HG03159 (cell line): Measurements from ENCODE around the gene PRAME.
"Not testable (repeated sequence)": the region's sequence is repeated elsewhere in the genome, so short reads cannot be mapped to it uniquely, and the experiment has no call there.

Experiments used
- ATAC-seq: cut with Tn5 transposase; IDR thresholded peaks from one replicate; pipeline ENCODE4 v1.9.1; 2021; ENCODE audit warnings: mild to moderate bottlenecking, moderate library complexity; ENCODE audit not compliant: unreplicated experiment

PRAME gene

GRCh38 chr22:22523494-22523893, 35.6 kb downstream of the PRAME start:
- ATAC-seq, result no peak

DNA sequence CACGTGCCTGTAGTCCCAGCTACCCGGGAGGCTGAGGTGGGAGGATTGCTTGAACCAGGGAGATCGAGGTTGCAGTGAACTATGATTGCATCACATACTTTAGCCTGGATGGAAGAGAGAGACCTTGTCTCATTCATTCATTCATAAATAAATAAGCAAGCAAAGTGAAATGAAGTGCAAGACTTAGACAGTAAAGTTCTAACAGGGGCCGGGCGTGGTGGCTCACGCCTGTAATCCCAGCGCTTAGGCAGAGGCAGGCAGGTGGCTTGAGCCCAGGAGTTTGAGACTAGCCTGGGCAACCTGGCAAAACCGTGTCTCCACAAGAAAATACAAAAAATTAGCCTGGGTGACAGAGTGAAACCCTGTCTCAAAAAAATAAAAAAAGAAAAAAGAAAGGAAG, 37.4 kb downstream of the PRAME start:
- no peak for ATAC-seq

DNA sequence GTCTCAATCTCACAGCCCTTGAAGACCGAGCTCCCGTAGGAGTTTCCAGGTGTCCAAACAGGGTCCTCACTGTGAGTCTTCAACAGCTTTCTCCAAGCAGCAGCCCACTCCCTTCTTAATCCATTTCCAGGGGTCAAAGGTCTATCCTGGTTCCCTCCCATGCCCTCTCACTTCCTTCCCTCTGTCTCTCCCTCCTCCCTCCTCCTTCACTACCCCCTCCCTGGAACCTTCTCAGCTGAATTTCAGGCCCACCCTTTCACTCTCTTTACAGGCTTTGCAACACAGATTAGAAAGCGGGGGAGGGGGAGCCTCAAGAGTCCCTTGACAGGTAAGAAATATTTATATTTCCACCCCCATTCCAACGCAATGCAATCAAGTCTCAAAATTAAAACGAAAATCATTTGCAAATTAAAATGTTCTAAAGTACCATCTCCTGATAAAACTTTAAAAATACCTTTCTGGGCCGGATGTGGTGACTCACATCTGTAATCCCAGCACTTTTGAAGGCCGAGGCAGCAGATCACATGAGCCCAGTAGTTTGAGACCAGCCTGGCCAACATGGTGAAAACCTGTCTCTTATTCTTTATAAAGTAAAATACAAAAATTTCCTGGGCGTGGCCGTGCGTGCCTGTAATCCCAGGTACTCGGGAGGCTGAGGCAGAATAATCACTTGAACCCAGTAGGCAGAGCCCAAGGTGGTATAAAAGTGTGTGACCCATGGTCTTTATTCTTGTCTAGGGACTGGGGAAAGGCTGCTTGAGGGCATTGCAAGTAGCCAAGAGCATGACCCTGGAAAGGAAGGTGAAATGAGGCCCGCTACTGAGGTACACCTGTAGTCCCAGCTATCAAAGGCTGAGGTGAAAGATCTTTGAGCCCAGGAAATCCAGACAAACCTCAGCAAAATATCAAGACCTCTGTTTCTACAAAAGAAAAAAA, 38.1 kb downstream of the PRAME start:
- ATAC-seq, result no peak

GRCh38 chr22:22520020-22520656, 38.9 kb downstream of the PRAME start, which contains the start of gene ZNF280A:
ZNF280A (minus strand) TSS chr22:22520270; CDS start chr22:22515630, 4,640 bp downstream.
- ATAC-seq, result no peak

DNA sequence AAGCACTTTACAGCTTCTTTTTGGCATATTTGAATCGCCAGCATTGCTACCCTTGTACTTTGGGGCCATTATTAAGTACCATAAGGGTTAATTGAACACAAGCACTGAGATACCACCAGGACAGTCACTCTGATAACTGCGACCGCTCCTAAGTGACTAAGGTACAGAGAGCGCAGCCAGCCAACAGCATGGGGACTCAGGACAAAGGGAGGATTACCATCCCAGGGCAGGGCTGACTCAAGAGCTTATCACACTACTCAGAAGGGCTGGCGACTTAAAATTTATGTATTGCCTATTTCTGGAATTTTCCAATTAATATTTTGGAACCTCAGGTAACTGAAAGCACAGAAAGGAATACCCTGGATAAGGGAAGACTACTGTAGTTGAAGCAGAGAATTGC, 39.5 kb downstream of the PRAME start:
- ATAC-seq, result no peak

- no peak for ATAC-seq
Observed at GRCh38 chr22:22516992-22517391, 42.1 kb downstream of the PRAME start.

GRCh38 chr22:22515890-22516289, 43.2 kb downstream of the PRAME start:
- no peak for ATAC-seq

DNA sequence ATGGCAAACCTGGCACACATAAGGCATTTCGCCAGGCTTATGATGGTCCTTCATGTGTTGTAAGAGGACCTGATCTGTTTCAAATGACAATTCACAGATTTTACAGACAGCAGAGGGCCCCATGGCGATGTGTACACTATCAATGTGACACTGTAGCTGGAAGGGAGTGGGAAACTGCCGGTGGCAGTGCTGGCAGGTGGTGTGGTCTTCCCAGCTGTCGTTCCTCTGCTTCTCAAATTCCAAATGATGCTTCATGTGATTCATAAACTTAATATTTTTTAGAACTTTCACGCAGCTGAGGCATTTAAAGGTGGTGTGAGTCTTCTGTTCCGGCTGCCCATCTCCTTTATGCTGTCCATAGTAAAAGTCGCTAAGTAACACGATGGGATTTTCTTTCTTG, 44.6 kb downstream of the PRAME start:
- not testable (repeated sequence) for ATAC-seq

GRCh38 chr22:22513619-22514018, 45.4 kb downstream of the PRAME start:
- no peak for ATAC-seq

GRCh38 chr22:22512951-22513350, 46.1 kb downstream of the PRAME start:
- no peak for ATAC-seq

GRCh38 chr22:22510833-22511232, 48.2 kb downstream of the PRAME start:
- ATAC-seq, result not testable (repeated sequence)

- not testable (repeated sequence) for ATAC-seq
Observed at GRCh38 chr22:22509912-22510311, 49.2 kb downstream of the PRAME start.

- peak; percentile 93 for ATAC-seq
Observed at GRCh38 chr22:22508274-22509176, 50.5 kb downstream of the PRAME start, which contains the start of gene ZNF280B. ZNF280B (minus strand) TSS chr22:22508742; CDS start chr22:22489398, 19,344 bp downstream.

DNA sequence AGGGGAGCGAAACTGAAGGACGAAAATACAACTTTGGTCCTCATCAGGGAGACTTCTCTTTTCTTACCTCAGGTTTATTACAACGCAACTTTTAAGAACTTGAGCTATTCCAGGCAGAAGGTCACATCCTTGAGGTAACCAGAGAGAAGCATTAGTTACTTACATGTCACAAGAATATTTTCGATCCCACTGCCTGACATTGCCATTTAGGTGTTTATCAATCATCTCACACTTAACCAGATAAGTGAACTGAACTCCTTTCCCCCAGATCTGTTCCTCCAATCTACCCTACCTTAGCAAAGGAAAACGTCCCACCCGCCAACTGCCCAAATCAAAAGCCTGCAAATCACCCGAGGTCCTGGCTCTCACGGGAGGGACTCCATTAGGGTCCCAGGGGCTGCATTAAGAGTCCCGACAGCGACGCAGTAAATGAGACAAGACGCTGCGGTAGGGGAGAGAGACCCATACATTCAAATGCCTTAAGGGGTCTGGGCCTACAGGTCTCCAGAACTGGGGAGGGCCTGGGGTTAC, 51.3 kb downstream of the PRAME start:
- ATAC-seq, result no peak

GRCh38 chr22:22506736-22507135, 52.3 kb downstream of the PRAME start:
- no peak for ATAC-seq

GRCh38 chr22:22498267-22498666, 60.8 kb downstream of the PRAME start:
- no peak for ATAC-seq
